WERI-Rb-1 (cell line): ENCODE data around the gene SLX1A.
A peak's percentile ranks its signal among the peaks of the same experiment; 100 is the strongest.
"Not testable (repeated sequence)": the region's sequence is repeated elsewhere in the genome, so short reads cannot be mapped to it uniquely, and the experiment has no call there.

Source experiments
- DNase-seq: peaks from one replicate; pipeline ENCODE4 v3.0.0-alpha.2; 2020
- H3K27ac ChIP-seq: fragments of 250-450 bp; sonication (Bioruptor Pico); 2 replicates; pipeline ENCODE4 v1.5.1; 2020; ENCODE audit warnings: mild to moderate bottlenecking, moderate library complexity
- H3K27me3 ChIP-seq: fragments of 250-450 bp; sonication (Bioruptor Pico); 2 replicates; pipeline ENCODE4 v1.5.1; 2021; ENCODE audit warnings: mild to moderate bottlenecking, low read depth, moderate library complexity; ENCODE audit not compliant: insufficient read depth, severe bottlenecking
- H3K36me3 ChIP-seq: fragments of 250-450 bp; sonication (Bioruptor Pico); 2 replicates; pipeline ENCODE4 v1.5.1; 2020; ENCODE audit warnings: mild to moderate bottlenecking, moderate library complexity
- H3K4me3 ChIP-seq: 2 replicates; pipeline ENCODE4 v1.5.1; 2011; ENCODE audit warnings: low read depth, mild to moderate bottlenecking, control low read depth, low read length
- H3K9me3 ChIP-seq: fragments of 250-450 bp; sonication (Bioruptor Pico); 2 replicates; pipeline ENCODE4 v1.5.1; 2021; ENCODE audit warnings: mild to moderate bottlenecking, moderate library complexity; ENCODE audit not compliant: severe bottlenecking
- CTCF ChIP-seq: IDR thresholded peaks from 2 replicates; pipeline ENCODE4 v1.5.1; 2011; ENCODE audit warnings: low read depth, mild to moderate bottlenecking, control low read depth, inconsistent platforms, low read length

Gene SLX1A

GRCh38 chr16:30187556-30187865 is 6.2 kb upstream of the SLX1A start:
- Histone ChIP-seq H3K9me3 (no peaks in the 10 kb centered on the region), H3K27ac (no peak overlapping the region), H3K36me3 (peaks cover 5% of the 10 kb centered on the region; the same call in 1 of the 2 replicates), H3K27me3 (no peaks in the 10 kb centered on the region), H3K4me3 (no peak overlapping the region)
- no peak for DNase-seq
- TF ChIP-seq CTCF = no peak

- H3K27ac ChIP-seq = no peak overlapping the region
- H3K27me3 ChIP-seq = no peaks in the 10 kb centered on the region
- no peak for TF ChIP-seq CTCF
- no peak overlapping the region for H3K4me3 ChIP-seq
- H3K9me3 ChIP-seq = no peaks in the 10 kb centered on the region
- DNase-seq = no peak
- peaks cover 5% of the 10 kb centered on the region; the same call in 1 of the 2 replicates for H3K36me3 ChIP-seq
These were observed 5.6 kb upstream of the SLX1A start for GRCh38 chr16:30187971-30188561.

GRCh38 chr16:30191158-30191557 is 2.5 kb upstream of the SLX1A start:
- H3K27ac ChIP-seq, H3K36me3 ChIP-seq, DNase-seq, H3K9me3 ChIP-seq, H3K27me3 ChIP-seq, H3K4me3 ChIP-seq: not testable (repeated sequence)

- H3K4me3 ChIP-seq, H3K36me3 ChIP-seq, DNase-seq, H3K27ac ChIP-seq, H3K9me3 ChIP-seq, H3K27me3 ChIP-seq: not testable (repeated sequence)
These were observed 577 bp upstream of the SLX1A start for GRCh38 chr16:30193098-30193497.

- peak overlapping the region; percentile 38 for H3K4me3 ChIP-seq
- not testable (repeated sequence) for DNase-seq, H3K9me3 ChIP-seq, H3K36me3 ChIP-seq, H3K27me3 ChIP-seq, H3K27ac ChIP-seq
These were observed 674 bp downstream of the SLX1A start for GRCh38 chr16:30194172-30194925.

GRCh38 chr16:30197001-30197400 is 3.3 kb downstream of the SLX1A start:
- not testable (repeated sequence) for H3K27me3 ChIP-seq, H3K9me3 ChIP-seq, H3K36me3 ChIP-seq, DNase-seq, H3K4me3 ChIP-seq, H3K27ac ChIP-seq

GRCh38 chr16:30199049-30199448 is 5.4 kb downstream of the SLX1A start, which contains the start of gene SULT1A3:
Gene SULT1A3 (plus strand): TSS chr16:30199255. CDS start chr16:30200729, 1,474 bp downstream.
- H3K27ac ChIP-seq, H3K36me3 ChIP-seq, H3K27me3 ChIP-seq, H3K9me3 ChIP-seq, DNase-seq, H3K4me3 ChIP-seq: not testable (repeated sequence)

GRCh38 chr16:30199608-30200343 is 6.1 kb downstream of the SLX1A start:
- H3K36me3 ChIP-seq, H3K27me3 ChIP-seq, H3K27ac ChIP-seq, H3K4me3 ChIP-seq, H3K9me3 ChIP-seq, DNase-seq: not testable (repeated sequence)

- peak overlapping the region; percentile 31 for H3K4me3 ChIP-seq
- not testable (repeated sequence) for H3K27me3 ChIP-seq, H3K9me3 ChIP-seq, H3K27ac ChIP-seq, H3K36me3 ChIP-seq
- DNase-seq = peak; percentile 6
These were observed 12.0 kb downstream of the SLX1A start for GRCh38 chr16:30205541-30206236.

GRCh38 chr16:30206252-30206651 is 12.6 kb downstream of the SLX1A start:
- H3K4me3 ChIP-seq = peak overlapping the region; percentile 31
- H3K27ac ChIP-seq, DNase-seq: not testable (repeated sequence)

GRCh38 chr16:30207063-30207704 is 13.5 kb downstream of the SLX1A start:
- H3K4me3 ChIP-seq, H3K9me3 ChIP-seq, H3K36me3 ChIP-seq, H3K27me3 ChIP-seq, H3K27ac ChIP-seq: not testable (repeated sequence)
- DNase-seq = peak; percentile 12

More at GRCh38 chr16:30206252-30206651, 12.6 kb downstream of the SLX1A start:
- H3K9me3 ChIP-seq, H3K27me3 ChIP-seq, H3K36me3 ChIP-seq: not testable (repeated sequence)

GRCh38 chr16:30209032-30209431 is 15.4 kb downstream of the SLX1A start:
- not testable (repeated sequence) for H3K36me3 ChIP-seq, H3K4me3 ChIP-seq, H3K27me3 ChIP-seq, H3K9me3 ChIP-seq, H3K27ac ChIP-seq, DNase-seq
